GM12874 (cell line): Measurements from ENCODE around the gene LRRIQ1.

Experiments used
- CTCF ChIP-seq: IDR thresholded peaks from 2 replicates; pipeline ENCODE4 v1.5.1; 2011; ENCODE audit warnings: low read depth, mild to moderate bottlenecking, control low read depth, low read length, moderate library complexity; ENCODE audit not compliant: insufficient read depth

LRRIQ1 gene

GRCh38 chr12:85065837-85066482 lies 29.8 kb downstream of the LRRIQ1 start:
- TF ChIP-seq CTCF, result no peak

GRCh38 chr12:85072826-85073225 lies 36.7 kb downstream of the LRRIQ1 start:
- no peak for TF ChIP-seq CTCF

- TF ChIP-seq CTCF, result 0 out of 2 replicates have a peak, but pooled peaks have one; percentile 20
Observed at GRCh38 chr12:85076688-85077430, 40.7 kb downstream of the LRRIQ1 start.

- no peak for TF ChIP-seq CTCF
Observed at GRCh38 chr12:85085066-85085465, 48.9 kb downstream of the LRRIQ1 start.

GRCh38 chr12:85089792-85090191 lies 53.6 kb downstream of the LRRIQ1 start:
- no peak for TF ChIP-seq CTCF

- no peak for TF ChIP-seq CTCF
Observed at GRCh38 chr12:85092814-85093370, 56.7 kb downstream of the LRRIQ1 start.

- TF ChIP-seq CTCF, result no peak
Observed at GRCh38 chr12:85095501-85095900, 59.4 kb downstream of the LRRIQ1 start.
